Measurements from ENCODE around the gene MARK3.

MARK3 gene

DNA sequence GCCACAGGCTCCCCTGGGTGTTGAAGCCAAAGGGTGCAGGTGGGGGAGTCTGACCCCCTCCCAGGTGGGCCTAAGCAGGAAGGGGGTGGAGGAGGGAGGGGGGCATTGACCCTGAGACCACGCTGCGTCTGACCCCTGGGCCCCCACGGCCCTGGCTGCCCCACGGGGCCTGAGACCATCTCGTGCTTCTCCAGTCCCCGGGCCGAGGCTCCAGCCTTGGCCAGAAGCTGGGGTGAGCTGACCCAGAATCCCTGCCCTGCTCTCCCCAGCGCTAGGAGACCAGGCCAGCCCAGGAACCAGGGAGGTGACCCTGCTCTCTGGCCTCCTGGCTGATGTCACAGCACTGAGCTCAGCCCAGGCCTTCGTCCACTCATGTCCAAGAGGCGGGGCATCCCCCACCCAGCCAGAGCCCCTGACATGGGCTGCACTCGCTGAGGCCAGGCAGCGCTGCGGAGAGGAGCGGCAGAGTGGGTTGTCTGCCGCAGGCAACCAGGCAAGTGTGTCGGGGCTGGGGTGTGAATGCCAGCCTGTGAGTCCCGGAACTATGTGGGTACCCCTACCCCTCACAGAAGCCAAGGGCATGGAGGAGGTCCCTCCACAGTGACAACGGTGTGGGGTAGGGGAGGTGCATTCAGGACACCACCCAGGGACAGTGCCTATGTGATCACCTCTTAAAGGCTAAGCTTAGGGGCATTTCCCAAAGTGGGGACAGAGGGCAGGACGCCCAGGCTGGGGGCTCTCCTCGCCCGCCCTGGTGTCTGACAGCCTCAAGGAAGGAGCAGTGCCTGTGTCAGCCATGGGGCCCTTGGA, 150.1 kb downstream of the MARK3 start:
- DNase-seq (ENCODE audit: low read depth) = no peak
- no peak overlapping the region for H3K4me3 ChIP-seq (ENCODE audit: low read depth, low read length)
- TF ChIP-seq, protein P1, sequence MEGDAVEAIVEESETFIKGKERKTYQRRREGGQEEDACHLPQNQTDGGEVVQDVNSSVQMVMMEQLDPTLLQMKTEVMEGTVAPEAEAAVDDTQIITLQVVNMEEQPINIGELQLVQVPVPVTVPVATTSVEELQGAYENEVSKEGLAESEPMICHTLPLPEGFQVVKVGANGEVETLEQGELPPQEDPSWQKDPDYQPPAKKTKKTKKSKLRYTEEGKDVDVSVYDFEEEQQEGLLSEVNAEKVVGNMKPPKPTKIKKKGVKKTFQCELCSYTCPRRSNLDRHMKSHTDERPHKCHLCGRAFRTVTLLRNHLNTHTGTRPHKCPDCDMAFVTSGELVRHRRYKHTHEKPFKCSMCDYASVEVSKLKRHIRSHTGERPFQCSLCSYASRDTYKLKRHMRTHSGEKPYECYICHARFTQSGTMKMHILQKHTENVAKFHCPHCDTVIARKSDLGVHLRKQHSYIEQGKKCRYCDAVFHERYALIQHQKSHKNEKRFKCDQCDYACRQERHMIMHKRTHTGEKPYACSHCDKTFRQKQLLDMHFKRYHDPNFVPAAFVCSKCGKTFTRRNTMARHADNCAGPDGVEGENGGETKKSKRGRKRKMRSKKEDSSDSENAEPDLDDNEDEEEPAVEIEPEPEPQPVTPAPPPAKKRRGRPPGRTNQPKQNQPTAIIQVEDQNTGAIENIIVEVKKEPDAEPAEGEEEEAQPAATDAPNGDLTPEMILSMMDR (conservative IDR thresholded peaks at IDR 0.05; ENCODE audit: low read depth, low read length) = no peak

DNA sequence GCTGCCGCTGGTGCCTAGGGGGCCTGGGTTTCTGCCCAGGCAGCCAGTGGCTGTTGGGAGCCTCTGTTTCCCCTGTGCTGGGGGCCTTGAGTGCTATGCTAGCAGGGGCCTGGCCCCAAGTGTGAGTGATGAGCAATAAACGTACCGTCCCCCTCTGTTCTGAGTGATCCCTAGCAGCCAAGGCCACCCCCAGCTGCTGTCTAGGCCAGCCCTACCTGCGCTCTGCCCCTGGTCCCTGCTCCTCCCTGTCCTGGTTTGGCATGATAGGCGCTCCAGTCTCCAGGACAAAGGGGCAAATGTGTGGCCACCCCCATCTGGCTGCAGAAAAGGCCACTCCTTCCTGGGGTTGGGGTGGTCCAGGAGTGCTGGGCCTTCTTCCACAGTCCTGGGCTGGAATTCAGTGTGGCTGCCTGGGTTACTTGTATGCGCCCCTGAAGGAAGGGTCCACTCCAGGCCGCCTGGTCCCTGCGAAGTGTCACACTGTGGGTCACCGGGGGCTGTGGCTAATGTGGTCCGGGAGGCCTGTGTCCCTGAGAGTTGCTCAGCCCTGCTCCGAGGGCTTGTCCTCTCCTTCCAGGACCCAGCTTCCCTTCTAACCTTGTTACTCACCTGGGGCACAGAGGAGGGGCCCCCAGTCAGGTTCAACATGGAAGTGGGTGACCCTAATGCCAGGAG, 150.8 kb downstream of the MARK3 start:
- DNase-seq (ENCODE audit: low read depth) = no peak
- TF ChIP-seq, protein P1 (conservative IDR thresholded peaks at IDR 0.05; ENCODE audit: low read depth, low read length) = no peak

DNA sequence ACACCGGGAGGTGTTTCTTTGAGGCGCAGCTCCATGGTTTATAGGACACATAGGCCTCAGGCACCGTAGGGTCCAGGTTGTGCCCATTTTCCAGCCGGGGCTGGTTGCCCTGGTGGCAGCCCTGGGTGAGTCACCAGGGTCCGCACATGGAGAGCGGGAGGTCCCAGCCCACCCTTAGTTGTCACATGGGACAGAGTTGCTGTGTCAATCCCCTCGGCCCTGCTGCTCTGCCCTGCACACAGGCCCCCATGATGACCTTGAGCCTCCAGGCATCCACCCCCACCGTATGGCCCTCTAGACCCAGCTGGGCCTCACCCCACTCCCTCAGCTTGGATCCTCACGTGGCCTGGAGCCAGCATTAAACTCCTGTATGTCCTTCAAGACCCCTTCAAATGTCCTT, 151.5 kb downstream of the MARK3 start:
- no peak for DNase-seq (ENCODE audit: low read depth)
- TF ChIP-seq, protein P1 (conservative IDR thresholded peaks at IDR 0.05; ENCODE audit: low read depth, low read length) = no peak
- H3K4me3 ChIP-seq (ENCODE audit: low read depth, low read length) = no peak overlapping the region

More for the DNA sequence above, 150.8 kb downstream of the MARK3 start:
- H3K4me3 ChIP-seq (ENCODE audit: low read depth, low read length) = no peak overlapping the region

DNA sequence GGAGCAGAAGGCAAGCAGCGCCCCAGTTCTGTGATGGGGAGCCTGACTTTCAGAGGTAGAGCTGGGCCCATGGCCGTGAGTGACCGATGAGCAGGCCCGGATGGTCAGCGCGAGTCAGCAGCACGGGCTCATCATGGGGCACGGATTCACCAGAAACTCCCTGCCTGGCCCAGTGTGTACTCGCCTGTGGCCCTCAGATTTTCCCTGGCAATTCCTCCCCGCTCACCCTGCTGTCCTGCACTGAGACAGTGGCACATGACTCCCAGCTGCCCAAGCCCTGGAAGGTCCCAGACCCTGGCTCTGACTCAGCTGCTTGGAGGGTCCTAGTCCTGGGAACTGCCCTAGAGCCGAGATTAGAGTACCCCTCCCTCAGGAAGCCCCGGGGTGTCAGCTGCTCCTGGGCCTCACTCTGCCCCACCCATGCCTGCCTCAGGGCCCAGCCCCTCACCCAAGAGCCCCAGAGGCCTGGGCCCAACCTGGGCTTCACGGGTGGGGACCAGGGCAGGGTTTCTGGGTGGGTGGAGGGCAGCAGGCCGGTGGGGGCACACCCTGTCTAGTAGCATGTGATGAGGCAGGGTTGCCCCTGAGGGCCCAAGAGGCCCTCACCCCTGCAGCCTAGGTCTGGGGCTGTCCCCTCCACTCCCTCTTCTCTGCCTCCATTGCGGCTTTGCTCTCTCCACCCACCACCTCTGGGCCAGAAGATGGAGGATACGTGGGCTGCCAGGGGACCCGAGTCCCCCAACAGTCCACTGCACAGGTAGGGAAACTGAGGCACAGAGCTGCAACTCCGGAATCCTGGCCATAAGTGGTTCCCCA, 152.2 kb downstream of the MARK3 start:
- no peak for DNase-seq (ENCODE audit: low read depth)
- no peak overlapping the region for H3K4me3 ChIP-seq (ENCODE audit: low read depth, low read length)
- TF ChIP-seq, protein P1 (conservative IDR thresholded peaks at IDR 0.05; ENCODE audit: low read depth, low read length) = no peak

DNA sequence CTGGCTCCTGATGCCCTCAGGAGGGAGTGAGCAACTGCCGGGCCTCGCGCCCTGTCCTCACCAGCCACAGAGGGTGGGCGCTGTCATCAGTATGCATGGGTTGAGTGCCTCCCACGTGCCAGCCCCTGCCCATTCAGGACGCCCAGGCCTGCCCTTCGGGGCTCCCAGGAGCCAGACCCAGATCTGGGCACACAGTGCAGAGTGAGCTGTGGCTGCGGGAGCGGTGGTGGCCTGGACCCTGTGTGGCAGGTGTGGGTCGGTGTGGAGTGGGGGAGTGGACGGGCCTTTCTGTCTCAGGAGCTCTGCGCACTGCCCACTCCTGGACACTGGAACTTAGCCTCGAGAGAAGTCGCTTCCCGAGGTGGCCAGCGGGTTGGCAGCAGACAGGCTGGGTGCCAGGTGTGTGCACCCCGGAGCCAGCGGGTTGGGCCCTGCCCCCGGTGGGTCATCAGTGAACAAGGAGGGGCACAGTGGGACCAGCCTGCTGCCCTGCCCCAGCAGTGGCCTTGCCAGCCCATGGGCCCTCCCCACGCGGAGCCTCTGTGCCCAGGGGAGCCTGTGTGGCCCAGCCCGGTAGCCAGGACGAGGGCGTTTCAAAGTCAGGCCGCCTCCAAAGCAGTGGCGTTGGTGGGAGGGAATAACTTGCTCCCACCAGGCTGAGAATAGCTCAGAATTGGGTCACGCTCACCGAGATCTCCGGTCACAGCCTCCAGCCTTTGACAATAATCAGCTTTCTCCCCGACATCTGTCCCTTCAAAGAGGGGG, 153.3 kb downstream of the MARK3 start:
- no peak for DNase-seq (ENCODE audit: low read depth)
- no peak overlapping the region for H3K4me3 ChIP-seq (ENCODE audit: low read depth, low read length)
- TF ChIP-seq, protein P1 (conservative IDR thresholded peaks at IDR 0.05; ENCODE audit: low read depth, low read length) = no peak

DNA sequence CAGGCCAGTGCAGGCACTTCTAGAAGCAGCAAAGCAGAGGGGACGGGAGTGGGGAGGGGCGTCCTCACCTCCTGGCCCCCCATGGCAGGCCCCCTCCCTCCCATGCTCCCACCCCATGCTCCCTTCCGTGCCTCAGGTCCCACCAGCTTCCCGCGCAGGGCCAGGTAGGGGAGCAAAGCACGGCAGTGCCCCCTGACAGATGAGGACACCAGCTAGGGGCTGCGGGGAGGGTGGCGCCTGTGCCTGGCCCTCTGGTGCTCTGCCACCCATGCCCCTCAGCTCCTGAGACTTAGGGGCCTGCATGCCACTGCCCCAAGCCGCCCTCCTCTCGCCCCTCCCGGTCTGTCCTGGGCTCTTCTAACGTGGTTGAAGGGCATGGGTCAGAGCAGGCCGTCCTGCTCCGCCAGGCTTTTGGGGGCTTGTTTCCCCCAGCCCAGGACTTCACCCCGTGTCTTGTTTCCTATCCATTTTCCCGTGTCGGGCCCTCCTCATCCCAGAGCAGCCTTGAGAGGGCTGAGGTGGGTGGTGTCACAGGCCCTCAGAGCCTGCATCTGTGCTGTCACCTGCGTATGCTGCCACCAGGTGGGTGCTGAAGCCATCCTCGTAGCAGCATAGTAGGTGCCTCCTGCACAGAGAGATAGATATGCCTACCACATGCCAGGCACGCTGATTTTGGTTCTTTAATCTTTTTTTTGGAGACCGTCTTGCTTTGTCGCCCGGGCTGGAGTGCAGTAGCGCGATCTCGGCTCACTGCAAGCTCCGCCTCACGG, 154.0 kb downstream of the MARK3 start:
- no peak for DNase-seq (ENCODE audit: low read depth)
- TF ChIP-seq, protein P1 (conservative IDR thresholded peaks at IDR 0.05; ENCODE audit: low read depth, low read length) = no peak
- H3K4me3 ChIP-seq (ENCODE audit: low read depth, low read length) = no peak overlapping the region

All from choroid plexus epithelial cell (primary cell).